Activated T-cell treated with anti-CD3 and anti-CD28 coated beads for 48 hours (primary cell): ENCODE measurements around the gene COL9A1.
"Not testable (repeated sequence)": the region's sequence is repeated elsewhere in the genome, so short reads cannot be mapped to it uniquely, and the experiment has no call there.

Source experiments
- DNase-seq: peaks from one replicate; pipeline ENCODE4 v3.0.0-alpha.2; 2020; ENCODE audit warnings: low read depth

The COL9A1 gene

DNA sequence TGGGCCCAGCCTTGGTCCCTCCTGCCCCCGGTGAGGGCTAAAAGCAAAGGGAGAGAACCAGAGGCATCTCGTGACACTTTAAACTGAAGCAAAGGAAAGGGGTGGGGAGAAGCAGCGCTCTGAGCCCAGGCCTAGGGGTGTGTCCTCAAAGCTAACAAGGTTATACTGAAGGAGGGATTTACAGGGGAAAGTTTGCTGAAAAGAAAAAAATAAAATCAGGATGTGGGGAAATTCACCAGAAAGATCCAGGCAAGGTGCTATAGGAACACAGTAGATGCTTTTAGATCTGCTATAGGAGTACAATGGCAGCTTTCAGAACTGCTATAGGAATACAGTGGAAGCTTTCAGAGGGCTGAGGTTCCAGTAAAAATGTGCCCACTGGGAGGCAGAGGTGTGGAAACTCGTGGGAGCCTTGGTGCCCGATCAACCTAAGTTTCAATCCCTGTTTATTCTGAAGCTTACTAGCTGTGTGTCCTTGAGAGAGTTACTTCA lies at the start of gene COL9A1:
TSS of gene COL9A1 (minus strand) at position 51 of the 492 bp plus-strand sequence. CDS start 160 bp downstream, outside the sequence.
- no peak for DNase-seq

DNA sequence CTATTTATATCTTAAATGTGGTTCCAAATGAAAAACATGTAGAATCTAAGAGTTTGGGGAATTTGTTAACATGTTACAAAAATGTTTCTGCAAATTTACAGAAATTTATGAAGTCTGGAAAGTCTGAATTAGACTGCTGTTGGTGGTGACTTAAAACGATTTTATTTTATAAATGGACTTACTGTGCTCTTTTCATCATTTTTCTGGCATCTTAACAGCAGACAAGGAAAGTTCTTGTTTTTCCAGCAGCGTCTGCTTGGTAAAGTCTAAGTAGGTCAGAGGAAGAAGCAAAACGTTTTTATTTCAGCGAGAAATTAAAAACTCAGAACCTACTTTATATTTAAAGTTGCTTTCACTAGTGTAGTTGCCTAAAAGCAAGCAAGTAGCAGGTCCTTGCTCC lies 48.6 kb upstream of the COL9A1 start:
- DNase-seq = no peak

DNA sequence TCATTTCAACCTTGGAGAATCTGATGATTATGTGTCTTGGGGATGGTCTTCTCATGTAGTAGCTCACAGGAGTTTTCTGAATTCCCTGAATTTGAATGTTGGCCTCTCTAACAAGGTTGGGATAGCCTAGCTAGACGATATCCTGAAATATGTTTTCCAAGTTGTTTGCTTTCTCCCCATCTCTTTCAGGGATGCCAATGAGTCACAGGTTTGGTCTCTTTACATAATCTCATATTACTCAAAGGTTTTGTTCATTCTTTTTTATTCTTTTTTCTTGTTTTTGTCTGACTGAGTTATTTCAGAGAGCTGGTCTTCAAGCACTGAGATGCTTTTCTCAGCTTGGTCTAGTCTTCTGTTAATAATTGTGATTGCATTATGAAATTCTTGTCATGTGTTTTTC lies 42.7 kb upstream of the COL9A1 start:
- DNase-seq = no peak

DNA sequence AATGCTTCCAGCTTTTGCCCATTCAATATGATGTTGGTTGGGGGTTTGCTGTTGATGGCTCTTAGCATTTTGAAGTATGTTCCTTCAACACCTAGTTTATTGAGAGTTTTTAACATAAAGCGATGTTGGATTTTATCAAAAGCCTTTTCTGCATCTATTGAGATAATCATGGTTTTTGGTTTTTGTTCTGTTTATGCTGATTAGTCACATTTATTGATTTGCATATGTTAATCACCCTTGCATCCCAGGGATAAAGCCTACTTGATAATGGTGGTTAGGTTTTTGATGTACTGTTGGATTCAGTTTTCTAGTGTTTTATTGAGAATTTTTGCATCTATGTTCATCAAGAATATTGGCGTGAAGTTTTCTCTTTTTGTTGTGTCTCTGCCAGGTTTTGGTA lies 40.4 kb upstream of the COL9A1 start:
- no peak for DNase-seq

DNA sequence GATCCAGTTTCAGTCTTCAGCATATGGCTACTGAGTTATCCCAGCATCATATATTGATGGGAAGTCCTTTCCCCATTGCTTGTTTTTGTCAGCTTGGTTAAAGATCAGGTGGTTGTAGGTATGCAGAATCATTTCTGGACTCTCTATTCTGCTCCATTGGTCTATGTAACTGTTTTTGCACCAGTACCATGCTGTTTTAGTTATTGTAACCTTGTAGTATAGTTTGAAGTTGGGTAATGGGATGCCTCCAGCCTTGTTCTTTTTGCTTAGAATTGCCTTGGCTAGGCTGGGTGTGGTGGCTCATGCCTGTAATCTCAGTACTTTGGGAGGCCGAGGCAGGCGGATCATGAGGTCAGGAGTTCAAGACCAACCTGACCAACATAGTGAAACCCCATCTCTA lies 36.9 kb upstream of the COL9A1 start:
- DNase-seq = not testable (repeated sequence)

DNA sequence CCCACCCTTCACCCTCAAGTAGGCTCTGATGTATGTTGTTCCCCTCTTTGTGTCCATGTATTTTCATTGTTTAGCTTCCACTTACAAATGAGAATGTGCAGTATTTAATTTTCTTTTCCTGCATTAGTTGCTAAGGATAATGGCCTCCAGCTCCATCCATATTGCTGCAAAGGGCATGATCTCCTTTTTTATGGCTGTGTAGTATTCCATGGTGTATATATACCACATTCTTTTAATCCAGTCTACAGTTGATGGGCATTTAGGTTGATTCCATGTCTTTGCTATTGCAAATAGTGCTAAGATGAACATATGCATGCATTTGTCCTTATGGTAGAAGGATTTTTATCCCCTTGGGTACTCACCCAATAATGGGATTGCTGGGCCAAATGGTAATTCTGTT lies 35.9 kb upstream of the COL9A1 start:
- DNase-seq = no peak

DNA sequence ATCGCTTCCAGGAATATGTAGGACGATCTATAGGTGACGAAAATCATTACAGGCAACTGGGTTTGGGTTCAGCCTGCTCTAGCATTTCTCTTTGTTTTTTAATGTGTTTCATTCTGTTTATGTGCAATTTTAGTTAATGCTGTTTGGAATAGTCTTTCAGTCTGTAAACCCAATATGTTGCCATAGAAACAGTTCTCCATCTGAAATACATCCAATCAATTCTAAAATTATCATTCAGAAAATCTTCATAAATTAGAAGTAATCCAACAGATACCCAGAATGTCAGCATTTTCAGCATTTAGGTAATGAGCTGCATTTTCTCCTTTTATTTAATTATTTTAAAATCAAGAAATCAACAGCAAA lies 34.8 kb upstream of the COL9A1 start:
- no peak for DNase-seq

GRCh38 chr6:70336996-70337742 lies 34.3 kb upstream of the COL9A1 start:
- no peak for DNase-seq

GRCh38 chr6:70327036-70327435 lies 24.2 kb upstream of the COL9A1 start:
- no peak for DNase-seq

- no peak for DNase-seq
Measured at GRCh38 chr6:70325009-70325408, 22.1 kb upstream of the COL9A1 start.

DNA sequence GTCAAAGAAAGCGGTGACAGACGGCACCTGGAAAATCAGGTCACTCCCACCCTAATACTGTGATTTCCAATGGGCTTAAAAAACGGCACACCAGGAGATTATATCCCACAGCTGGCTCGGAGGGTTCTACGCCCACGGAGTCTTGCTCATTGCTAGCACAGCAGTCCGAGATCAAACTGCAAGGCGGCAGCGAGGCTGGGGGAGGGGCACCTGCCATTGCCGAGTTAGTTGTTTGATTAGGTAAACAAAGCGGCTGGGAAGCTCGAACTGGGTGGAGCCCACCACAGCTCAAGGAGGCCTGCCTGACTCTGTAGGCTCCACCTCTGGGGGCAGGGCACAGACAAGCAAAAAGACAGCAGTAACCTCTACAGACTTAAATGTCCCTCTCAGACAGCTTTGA lies 14.9 kb upstream of the COL9A1 start:
- not testable (repeated sequence) for DNase-seq

- no peak for DNase-seq
Measured at GRCh38 chr6:70315079-70315751, 12.3 kb upstream of the COL9A1 start.

DNA sequence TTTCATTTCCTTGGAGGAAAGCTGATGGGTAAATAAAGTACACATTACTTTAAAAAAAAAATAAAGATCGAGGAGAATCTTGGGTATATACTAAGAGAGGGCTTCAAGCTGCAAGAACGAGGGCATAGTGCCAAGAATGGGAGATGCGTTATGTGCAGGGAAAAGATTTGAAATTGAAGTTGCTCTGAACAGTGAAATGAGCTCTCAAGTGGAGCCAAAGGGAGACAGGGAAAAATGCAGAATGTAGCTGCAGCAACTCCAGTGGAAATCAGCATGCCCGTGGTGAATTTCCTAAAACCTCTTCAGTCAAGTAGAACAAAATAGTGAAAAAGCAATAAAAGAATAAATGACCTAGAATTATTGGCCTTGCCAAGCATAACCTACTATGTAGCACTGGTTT lies 11.4 kb upstream of the COL9A1 start:
- no peak for DNase-seq

- DNase-seq = peak; percentile 2
Measured at GRCh38 chr6:70312165-70312745, 9.4 kb upstream of the COL9A1 start.

GRCh38 chr6:70310063-70310694 lies 7.3 kb upstream of the COL9A1 start:
- no peak for DNase-seq

DNA sequence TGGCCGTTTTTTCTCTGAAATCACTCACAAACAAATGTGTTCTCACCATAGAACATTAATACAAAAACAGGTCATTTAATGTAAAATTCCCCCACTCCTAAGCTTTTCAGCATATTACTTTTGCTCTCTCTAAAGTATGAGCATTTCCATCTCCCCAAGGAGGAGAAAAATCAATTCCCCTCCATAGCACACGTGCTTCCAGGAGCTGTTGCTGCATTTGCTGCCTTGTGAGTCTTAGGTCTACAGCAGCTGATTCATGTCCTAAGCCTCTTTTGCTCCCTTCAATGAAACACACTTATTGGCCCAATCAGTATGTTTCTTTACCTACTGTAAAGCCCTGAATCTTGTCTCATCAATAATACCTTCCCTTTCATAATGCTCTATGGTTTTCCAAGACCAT lies 6.4 kb upstream of the COL9A1 start:
- DNase-seq = no peak

DNA sequence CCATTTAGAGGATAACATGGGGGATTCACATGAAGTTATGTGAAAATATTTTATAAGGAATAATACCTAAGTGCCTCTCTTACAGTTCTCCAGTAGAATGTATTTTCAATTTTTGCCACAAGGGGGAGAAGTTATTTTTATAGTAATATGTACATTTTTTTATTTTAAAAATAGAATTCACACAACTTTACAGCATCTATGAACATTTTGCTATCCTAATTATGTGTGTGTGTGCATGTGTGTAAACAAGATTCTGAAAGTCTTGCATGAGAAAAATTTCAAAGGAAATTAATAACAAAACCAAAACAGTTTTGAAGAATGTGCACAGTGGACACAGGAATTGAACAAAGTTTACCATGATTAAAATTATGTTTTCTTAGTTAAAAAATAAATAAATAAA lies 5.3 kb upstream of the COL9A1 start:
- not testable (repeated sequence) for DNase-seq

DNA sequence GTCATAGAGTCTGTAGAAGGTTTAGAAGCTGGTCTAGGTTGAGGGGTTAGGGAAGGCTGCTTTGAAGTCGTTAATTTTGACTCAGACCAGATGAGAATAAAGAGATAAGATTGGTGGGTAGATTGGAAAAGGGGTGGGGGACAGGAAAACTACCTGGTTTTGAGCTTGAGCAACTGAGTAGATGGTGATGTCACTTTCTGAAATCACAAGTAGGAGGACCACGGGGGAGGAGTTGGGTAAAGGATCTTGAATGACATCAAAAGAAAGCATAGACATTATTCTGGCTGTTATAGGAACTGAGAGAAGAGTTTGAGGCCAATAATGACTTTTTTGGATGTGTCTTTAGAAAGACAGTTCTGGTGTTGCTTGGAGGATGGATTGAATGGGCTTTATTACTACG lies 4.1 kb upstream of the COL9A1 start:
- DNase-seq = no peak

GRCh38 chr6:70304616-70305015 lies 1.7 kb upstream of the COL9A1 start:
- DNase-seq = no peak

- no peak for DNase-seq
Measured at GRCh38 chr6:70299456-70299855, 3.4 kb downstream of the COL9A1 start.

- no peak for DNase-seq
Measured at GRCh38 chr6:70298068-70298467, 4.8 kb downstream of the COL9A1 start.

GRCh38 chr6:70292193-70292592 lies 10.7 kb downstream of the COL9A1 start:
- DNase-seq = no peak

- DNase-seq = no peak
Measured at GRCh38 chr6:70289299-70289698, 13.6 kb downstream of the COL9A1 start.
